HG03565 (cell line): ENCODE measurements around the gene LRP1B.
A peak's percentile ranks its signal among the peaks of the same experiment; 100 is the strongest.

Source experiments
- ATAC-seq: cut with Tn5 transposase; IDR thresholded peaks from one replicate; pipeline ENCODE4 v1.9.1; 2021; ENCODE audit warnings: mild to moderate bottlenecking, moderate library complexity; ENCODE audit not compliant: unreplicated experiment

Gene LRP1B

DNA sequence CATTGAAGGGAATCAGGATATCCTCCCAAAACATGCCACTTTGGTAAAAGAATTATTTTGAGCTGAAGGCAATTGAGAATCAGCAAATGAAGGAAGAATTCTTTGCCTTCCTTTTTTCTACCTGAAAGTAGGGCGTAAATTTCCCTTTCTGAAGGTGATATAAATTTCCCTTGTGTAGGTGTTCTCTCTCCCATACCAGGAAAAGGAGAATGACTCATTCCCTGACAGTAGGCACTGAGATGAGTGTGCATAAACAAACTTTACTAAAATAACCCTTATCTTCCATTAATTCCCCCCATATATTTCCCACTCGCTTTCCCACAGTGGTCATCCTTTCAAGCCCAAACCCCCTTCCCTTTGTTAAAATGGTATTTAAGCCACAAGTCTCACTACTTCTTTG lies 1339.0 kb downstream of the LRP1B start:
- no peak for ATAC-seq

DNA sequence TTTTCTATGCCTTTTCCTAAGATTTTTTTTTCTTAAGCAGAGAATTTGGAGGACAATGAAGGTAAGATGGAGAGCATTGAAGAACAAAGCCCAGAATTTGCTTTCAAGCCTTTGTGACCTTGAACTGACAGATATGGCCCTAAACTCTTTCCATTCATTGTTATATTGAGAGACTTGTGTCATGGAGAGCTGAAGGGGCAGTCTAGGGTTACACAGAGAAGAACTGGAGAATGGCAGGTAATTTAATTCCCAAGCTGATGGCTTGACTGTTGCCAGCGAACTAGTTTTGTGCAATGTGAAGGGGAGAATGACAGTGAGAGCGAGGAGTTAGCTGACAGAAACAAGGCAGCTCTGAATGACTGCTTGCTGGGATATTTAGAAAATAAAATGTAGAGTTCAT lies 1344.2 kb downstream of the LRP1B start:
- no peak for ATAC-seq

- ATAC-seq, result no peak
These were observed 1355.4 kb downstream of the LRP1B start for GRCh38 chr2:140775411-140775810.

DNA sequence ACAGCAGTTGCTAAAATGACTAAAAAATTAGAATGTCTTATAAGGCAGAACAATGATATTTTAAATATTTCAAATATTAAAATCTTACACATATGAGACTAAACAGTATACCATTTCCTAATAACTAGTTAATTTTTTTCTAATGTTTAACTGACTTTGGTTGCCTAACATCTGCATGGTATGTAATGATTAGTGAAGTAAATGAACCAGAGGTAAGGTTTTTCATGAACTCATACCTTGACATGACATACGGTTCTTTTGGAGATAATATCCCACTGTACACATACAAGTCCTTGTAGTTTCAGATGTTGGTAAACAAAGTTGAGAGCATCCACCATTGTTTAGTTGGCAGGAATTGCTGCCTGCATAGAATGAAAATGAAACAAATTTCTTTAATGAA lies 1360.2 kb downstream of the LRP1B start:
- no peak for ATAC-seq

DNA sequence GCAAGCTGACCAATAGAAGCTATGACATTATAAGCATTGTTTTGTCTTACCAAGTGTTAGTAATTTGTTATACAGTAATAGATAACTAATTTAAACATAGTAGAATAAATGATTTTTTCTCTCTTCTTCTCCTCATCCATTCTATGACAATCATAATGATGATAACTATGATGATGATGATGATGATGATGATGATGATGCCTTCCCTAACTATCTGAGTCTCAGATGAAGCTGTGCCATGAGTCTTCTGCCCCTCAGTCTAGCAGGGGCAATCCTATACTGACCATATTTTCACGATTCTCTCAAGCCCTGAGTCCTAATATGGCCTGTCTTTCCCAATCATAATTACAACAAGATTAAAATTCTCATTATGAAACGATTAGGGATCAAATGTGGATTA lies 1369.0 kb downstream of the LRP1B start:
- no peak for ATAC-seq

GRCh38 chr2:140759426-140760156 lies 1371.2 kb downstream of the LRP1B start:
- ATAC-seq, result no peak

DNA sequence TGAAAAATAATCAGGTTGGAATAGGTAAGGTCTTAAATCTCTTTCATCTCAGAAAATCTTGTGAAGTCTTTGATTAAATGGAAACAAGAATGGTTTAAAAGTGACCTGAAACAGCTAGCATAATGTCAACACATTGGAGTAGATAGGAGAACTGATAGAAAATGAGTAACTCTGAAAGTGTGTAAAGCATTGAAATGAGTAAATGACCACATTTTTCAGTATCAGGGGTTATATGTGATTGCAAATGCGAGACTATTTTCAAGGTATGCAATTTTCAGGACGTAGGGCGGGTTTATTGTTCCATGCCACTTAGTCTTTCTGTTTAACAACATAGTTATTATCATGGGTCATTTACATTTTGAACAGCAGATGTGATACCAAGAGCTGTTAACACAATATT lies 1383.2 kb downstream of the LRP1B start:
- peak; percentile 97 for ATAC-seq

GRCh38 chr2:140747090-140747489 lies 1383.7 kb downstream of the LRP1B start:
- ATAC-seq, result no peak

- ATAC-seq, result no peak
These were observed 1386.4 kb downstream of the LRP1B start for GRCh38 chr2:140744379-140744778.

DNA sequence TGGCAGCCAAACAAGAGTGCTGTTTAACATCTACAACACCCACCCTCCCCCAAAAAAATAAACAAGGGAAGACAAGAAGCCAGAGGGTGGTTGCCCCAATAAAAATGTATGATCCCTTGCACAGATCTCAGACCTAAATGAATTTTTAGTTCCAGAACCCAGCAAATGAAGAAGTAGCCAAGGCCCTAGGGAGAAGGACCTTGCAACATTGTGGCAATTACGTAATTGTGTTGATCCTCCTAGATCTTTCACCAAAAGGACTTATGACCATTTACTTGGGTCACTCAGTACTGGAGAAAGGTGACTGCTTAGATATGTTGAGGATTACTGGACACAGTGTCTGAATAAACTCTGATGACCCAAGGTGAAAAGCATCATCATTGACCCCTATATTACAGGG lies 1393.8 kb downstream of the LRP1B start:
- ATAC-seq, result no peak

DNA sequence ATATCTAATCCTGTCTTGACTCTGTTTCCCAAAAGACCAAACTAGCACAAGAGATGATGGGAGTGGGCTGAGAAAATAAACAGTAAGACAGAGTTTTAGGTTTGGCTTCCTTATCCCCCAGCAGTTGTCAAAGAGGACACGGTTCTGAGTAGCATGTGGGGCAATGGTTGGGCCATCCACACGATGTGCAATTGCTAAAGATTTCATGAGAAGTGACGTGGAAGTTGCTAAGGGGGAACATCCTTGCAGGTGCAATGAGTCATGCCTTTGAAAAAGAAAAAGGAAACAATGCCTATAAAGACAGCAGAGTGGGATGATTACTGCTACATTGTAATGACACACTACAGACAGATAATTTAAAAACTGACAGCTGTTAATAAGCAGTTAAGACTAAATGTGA lies 1395.8 kb downstream of the LRP1B start:
- ATAC-seq, result no peak

- no peak for ATAC-seq
These were observed 1411.8 kb downstream of the LRP1B start for GRCh38 chr2:140718999-140719398.

DNA sequence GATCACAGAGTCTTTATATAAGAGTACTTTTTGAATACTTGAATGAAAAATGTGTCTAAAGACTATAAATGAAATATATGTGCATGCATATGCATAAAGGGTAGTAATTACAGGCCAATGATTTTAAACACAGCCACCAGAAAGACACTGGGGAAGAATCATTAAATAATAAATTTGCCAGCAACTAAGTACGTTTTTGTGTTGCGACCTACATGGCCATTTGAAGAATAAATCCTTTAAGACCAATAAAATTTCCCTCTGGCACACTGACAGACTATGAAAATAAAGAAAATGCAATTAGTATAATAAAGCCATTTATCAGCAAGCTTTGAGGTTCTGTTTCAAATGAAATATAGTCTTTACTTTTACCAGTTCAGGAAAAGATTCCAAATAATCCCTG lies 1413.3 kb downstream of the LRP1B start:
- ATAC-seq, result no peak

- no peak for ATAC-seq
These were observed 1416.2 kb downstream of the LRP1B start for GRCh38 chr2:140714586-140714985.

GRCh38 chr2:140711867-140712266 lies 1418.9 kb downstream of the LRP1B start:
- ATAC-seq, result no peak

- no peak for ATAC-seq
These were observed 1429.1 kb downstream of the LRP1B start for GRCh38 chr2:140701726-140702125.

- ATAC-seq, result no peak
These were observed 1432.2 kb downstream of the LRP1B start for GRCh38 chr2:140698636-140699035.

DNA sequence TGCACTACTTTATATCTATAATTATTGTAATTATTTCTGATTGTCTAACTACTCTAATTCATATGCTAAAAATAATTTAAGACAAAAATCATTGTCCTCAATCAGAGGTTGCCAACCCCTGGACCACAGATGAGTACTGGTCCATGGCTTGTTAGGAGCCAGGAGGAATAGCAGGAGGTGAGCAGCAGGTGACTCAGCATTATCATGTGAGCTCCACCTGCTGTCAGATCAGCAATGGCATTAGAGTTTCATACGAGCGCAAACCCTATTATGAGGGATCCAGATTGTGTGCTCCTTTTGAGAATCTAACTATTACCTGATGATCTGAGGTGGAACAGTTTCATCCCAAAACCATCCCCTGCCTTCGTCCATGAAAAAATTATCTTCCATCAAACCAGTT lies 1434.4 kb downstream of the LRP1B start:
- no peak for ATAC-seq

GRCh38 chr2:140695155-140695554 lies 1435.7 kb downstream of the LRP1B start:
- no peak for ATAC-seq

GRCh38 chr2:140687825-140688224 lies 1443.0 kb downstream of the LRP1B start:
- no peak for ATAC-seq

- ATAC-seq, result no peak
These were observed 1447.2 kb downstream of the LRP1B start for GRCh38 chr2:140683658-140684057.

DNA sequence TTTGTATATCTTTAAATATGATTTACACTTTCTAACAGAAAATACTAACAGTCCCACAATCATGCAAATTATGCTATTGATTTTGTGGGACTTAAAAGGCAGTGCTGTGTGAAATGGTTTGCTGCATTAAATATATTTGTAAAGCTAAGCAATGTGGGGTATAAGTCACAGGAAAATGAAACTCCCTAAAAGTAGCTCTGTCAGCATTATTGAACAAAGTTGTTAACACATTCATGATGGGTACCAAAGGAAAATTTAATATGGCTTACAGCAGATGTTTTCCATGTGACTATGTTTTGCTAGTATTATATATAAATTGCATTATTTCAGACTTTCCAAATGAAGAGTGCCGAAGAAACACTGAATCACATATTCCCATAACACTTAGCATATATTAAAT lies 1450.0 kb downstream of the LRP1B start:
- no peak for ATAC-seq

DNA sequence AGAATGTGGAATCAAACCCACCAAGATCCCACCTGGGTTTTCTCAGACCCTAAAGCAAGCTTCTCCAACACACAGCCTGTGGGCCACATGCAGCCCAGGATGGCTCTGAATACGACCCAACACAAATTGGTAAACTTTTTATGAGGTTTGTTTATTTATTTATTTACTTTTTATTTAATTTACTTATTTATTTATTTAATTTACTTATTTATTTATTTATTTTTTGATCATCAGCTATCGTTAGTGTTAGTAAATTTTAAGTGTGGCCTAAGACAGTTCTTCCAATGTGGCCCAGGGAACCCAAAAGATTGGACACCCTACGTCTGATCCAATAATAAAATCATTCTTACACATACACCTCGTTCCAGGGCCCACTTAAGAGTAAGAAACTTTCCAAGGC lies 1451.1 kb downstream of the LRP1B start:
- ATAC-seq, result no peak
